Posterior cingulate gyrus (tissue), 11 donors: ENCODE results near the gene EHBP1.

Experiments
- DNase-seq, 10 donors: peaks; one replicate each; pipeline versions ENCODE4 v3.0.0 to v3.0.0-alpha.2; 2020 to 2021; ENCODE audit warnings: mixed read lengths in 3 of 10
- intact Hi-C: fragments of 100-400 bp; cut with DNase I; formaldehyde crosslinking; loops from one replicate; pipeline ENCODE4 v1.15.1; 2023

EHBP1 gene

GRCh38 chr2:62705007-62705829 is at the start of gene EHBP1:
Gene EHBP1, plus strand, starts transcription at chr2:62705713. Its CDS starts 1,479 bp downstream, at chr2:62707192.
- DNase-seq, result peak; percentile 97 to 100 (median 99)
- intact Hi-C loops, result loop anchor here (5.0 kb wide), 1 partner anchor 243 kb away; no protein-coding TSS in a partner anchor

- intact Hi-C loops, result no loop called here
- DNase-seq, result no peak
Measured at GRCh38 chr2:62657783-62658182, 47.7 kb upstream of the EHBP1 start.

GRCh38 chr2:62658891-62659290 is 46.6 kb upstream of the EHBP1 start:
- intact Hi-C loops, result no loop called here
- no peak for DNase-seq

GRCh38 chr2:62660087-62660486 is 45.4 kb upstream of the EHBP1 start:
- no peak for DNase-seq
- intact Hi-C loops, result no loop called here

GRCh38 chr2:62660582-62661262 is 44.8 kb upstream of the EHBP1 start:
- intact Hi-C loops, result no loop called here
- DNase-seq, result no peak

GRCh38 chr2:62661263-62661635 is 44.3 kb upstream of the EHBP1 start:
- no peak for DNase-seq
- intact Hi-C loops, result no loop called here

- intact Hi-C loops, result no loop called here
Measured at GRCh38 chr2:62662131-62662530, 43.4 kb upstream of the EHBP1 start.

GRCh38 chr2:62662554-62662953 is 43.0 kb upstream of the EHBP1 start:
- peak in 3 of 10 donors; percentile 12 to 70 (median 57) for DNase-seq
- intact Hi-C loops, result no loop called here

More at GRCh38 chr2:62662131-62662530, 43.4 kb upstream of the EHBP1 start:
- no peak for DNase-seq

GRCh38 chr2:62663411-62663810 is 42.1 kb upstream of the EHBP1 start:
- intact Hi-C loops, result no loop called here
- DNase-seq, result no peak

GRCh38 chr2:62663920-62664795 is 41.4 kb upstream of the EHBP1 start:
- intact Hi-C loops, result no loop called here
- no peak for DNase-seq

GRCh38 chr2:62665446-62665845 is 40.1 kb upstream of the EHBP1 start:
- DNase-seq, result no peak
- intact Hi-C loops, result no loop called here

- no peak for DNase-seq
- intact Hi-C loops, result no loop called here
Measured at GRCh38 chr2:62669180-62669579, 36.3 kb upstream of the EHBP1 start.

- DNase-seq, result no peak
- intact Hi-C loops, result no loop called here
Measured at GRCh38 chr2:62672601-62673000, 32.9 kb upstream of the EHBP1 start.

GRCh38 chr2:62675062-62675461 is 30.5 kb upstream of the EHBP1 start:
- no peak for DNase-seq
- intact Hi-C loops, result no loop called here

- no peak for DNase-seq
- intact Hi-C loops, result no loop called here
Measured at GRCh38 chr2:62685256-62685655, 20.3 kb upstream of the EHBP1 start.

- DNase-seq, result no peak
- intact Hi-C loops, result no loop called here
Measured at GRCh38 chr2:62686012-62686685, 19.4 kb upstream of the EHBP1 start.

- intact Hi-C loops, result no loop called here
- no peak for DNase-seq
Measured at GRCh38 chr2:62687636-62688035, 17.9 kb upstream of the EHBP1 start.

GRCh38 chr2:62688771-62689170 is 16.7 kb upstream of the EHBP1 start:
- DNase-seq, result no peak
- intact Hi-C loops, result no loop called here

GRCh38 chr2:62691186-62691585 is 14.3 kb upstream of the EHBP1 start:
- DNase-seq, result no peak
- intact Hi-C loops, result no loop called here

GRCh38 chr2:62692225-62692624 is 13.3 kb upstream of the EHBP1 start:
- intact Hi-C loops, result no loop called here

More at GRCh38 chr2:62692225-62692624, 13.3 kb upstream of the EHBP1 start:
- DNase-seq, result no peak
